Stimulated activated CD8-positive, alpha-beta memory T cell treated with anti-CD3 and anti-CD28 coated beads, Interleukin-12 subunit alpha, Interleukin-12 subunit beta, amount 100 ng/mL, for 24 hours (primary cell): Measurements from ENCODE around the gene RFX2.

Experiments
- DNase-seq: peaks from one replicate; pipeline ENCODE4 v3.0.0-alpha.2; 2020; ENCODE audit errors: extremely low read depth

RFX2 gene

DNA sequence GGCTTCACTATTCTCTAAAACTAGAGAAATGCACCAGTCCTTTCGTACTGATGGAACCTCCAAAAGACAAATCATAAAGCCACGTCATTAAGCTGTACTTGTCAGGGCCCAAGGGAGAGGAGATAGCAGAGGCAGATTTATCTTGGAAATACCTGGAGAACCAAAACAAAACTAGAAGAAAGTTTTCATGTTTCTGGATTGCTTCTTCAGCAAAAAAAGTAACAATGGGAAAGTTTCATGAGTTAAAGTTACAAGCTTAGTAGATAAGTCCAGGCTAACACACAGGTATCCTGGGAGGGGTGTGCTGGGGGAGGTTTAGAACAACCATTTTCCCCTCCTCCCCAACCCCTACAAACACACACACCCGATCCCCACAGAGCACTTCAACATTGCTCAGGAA is 154.0 kb downstream of the RFX2 start:
- no peak for DNase-seq

DNA sequence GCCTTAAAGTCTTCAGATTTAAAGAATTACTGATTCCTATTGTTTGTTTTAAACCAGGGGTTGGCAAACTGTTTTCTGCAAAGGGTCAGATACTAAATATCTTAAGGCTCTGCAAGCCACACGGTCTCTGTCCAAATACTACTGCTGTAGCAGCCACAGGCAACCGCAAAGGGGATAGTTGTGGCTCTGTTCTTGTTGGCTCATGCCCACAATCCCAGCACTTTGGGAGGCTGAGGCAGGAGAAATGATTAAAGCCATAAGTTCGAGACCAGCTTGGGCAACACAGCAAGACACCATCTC is 154.7 kb downstream of the RFX2 start:
- DNase-seq, result no peak

DNA sequence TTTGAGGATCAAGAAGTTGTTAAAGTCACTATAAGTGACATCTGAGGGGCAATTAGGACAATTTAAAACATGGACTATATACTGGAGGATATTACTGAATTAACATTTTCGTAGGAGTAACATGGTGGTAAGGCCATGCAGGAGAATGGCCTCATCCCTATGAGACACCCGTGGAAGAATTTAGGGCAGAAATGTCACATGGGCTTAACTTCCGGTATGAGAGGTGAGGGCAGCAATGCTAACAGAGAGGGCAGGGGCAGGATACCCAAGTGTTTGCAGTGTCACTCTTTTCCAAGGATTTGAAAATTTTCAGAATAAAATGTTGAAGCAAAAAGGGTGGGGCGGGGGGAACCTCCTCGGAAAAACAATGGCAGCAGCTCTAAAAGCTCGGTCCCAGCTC is 156.0 kb downstream of the RFX2 start:
- DNase-seq, result no peak

GRCh38 chr19:5953680-5954213 is 156.6 kb downstream of the RFX2 start:
- DNase-seq, result no peak

DNA sequence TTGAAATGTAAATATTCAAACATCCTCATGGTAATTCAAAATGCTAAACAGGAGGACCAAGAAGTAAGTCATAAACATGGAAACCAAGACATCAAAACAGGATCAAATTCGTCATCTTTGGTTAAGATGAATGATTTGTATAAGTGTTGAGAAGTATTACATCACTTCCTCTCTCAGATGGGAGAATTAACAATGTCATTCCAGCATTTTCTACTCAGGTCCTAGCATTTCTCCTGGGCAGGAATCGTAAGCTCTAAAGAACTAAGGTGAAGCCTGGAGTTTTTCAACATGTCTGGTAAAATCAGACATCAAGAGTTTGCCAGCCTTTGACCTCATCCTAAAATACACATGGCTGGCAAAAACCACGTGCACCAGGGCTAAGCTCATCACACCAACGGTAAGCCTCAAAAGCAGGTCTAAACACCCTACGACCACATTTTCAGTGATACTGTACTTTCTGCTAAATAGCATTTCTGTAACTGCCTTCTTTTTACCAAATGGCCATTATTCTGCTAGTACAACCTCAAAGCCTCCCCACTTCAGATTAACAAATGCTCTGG is 157.2 kb downstream of the RFX2 start:
- DNase-seq, result no peak

DNA sequence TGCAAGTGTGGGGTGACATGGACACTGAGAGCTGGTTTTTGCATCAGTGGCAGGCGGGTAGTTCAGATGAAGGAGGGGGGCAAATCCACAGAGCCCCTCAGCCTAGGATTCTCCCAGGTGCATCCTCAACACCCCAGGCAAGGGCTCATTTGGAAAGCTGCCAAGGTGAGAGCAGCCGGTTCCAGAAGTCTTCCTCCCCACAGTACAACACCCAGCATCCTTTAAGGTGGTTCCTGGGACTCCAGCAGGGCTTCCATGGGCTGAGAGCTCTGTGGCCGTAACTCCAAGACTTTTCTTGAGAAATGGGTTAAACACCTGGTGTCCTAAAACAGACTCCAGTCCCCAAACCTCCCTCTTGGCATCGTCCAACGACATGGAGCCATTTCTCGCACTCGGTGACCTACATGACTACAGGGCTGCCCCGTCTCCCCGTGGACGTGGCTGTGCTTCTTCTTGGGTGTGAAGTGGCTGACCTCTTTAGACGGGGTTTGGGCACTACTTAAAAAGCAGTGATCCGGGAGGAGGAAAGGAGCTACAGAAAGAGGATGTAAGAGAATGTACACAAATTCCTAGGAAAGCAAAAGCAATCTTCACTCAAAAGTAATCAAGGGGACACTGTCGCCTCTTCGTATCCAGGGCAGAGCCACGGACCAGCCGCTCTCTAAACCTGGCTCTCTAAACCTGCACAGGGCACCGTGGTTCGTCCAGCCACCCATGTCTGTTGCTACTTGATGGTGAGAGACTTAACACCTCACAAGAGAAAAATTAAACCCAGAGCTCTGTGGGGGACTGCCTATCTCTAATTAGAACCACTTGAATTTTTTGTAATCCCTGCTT is 157.9 kb downstream of the RFX2 start:
- DNase-seq, result no peak

- DNase-seq, result no peak
These were observed 158.9 kb downstream of the RFX2 start for GRCh38 chr19:5951338-5951861.

DNA sequence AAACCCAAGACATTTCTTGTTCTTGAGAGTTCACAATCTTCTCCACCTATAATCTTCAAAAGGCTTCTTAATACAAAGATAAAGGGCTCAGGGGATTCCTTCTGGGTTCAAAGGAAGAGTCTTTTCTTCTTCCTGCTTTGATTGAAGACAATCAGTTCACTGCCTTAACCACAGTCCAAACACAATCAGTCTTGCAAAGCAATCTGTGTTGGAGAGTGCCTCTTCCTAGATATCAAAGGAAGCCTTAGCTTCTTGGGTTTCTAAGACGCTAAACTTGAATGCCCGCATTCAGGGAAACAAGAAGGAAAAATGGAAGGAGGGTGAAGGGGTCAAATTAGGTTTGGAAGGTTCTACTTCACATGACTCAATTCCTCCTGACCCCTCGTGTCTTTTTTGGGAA is 159.6 kb downstream of the RFX2 start:
- DNase-seq, result no peak

DNA sequence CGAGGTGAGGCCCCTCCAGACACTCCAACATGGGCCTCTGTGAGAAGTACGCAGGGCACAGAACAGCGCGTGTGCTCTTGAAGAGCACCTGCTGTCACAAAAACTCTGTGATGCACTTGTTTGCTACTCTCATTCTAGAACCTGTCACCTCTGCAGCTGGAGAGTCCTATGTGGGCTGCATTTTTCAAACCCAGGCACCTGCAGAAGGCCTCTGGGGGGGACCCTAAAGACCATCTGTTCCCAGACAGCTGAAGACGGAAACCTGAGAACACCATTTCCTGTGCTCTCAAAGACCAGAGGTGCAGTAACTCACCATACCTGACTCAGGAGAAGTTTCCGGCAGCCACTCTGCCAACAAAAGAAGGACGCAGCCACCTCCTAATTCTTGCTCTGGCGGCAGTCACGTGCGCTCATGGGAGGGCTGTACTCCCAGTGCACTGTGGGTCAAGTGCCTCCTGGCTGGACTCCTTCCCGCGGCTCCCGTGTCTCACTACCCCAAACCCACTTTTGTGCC is 160.5 kb downstream of the RFX2 start:
- no peak for DNase-seq

DNA sequence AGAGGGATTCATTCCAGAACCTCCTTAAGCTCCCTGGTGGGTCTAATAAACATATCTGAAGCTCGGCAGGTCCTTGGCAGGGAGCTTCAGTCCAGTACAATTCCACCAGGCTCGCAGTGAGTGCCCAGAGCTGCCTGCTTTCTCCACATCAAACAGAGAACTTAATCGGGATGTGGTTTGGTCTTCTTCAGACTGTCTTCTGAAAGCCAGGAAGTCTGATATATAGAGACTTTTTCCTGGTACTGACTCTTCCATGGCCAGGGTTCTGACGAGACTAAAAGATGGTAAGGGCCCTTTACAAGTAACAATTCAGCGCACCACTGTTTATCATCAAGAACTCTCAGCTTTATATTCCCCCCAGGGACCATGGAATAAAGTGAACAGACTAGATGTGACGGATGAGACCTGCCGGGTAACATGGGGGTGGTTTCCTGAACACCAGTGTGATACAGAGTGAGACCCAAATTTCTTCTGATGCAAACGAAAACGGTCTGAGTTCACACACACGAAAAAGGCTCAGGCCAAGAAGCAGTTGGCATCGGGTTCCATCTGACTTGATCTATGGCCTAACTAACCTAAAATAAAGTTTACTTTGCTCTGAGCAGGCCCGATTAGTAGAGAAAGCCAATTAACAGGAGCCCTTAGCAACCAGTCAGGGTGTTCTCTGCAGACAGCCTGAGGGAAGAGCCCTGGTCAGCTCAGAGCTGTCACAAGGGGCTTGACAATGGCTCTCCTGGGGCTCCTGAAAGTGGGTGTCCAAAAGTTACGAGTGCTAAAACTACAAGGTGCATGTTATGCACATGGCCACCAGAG is 161.3 kb downstream of the RFX2 start:
- DNase-seq, result no peak

GRCh38 chr19:5947435-5947834 is 162.9 kb downstream of the RFX2 start:
- no peak for DNase-seq

GRCh38 chr19:5943623-5944022 is 166.7 kb downstream of the RFX2 start:
- no peak for DNase-seq
